GM19193 (cell line): ENCODE data around the gene PTCD3.

Experiments
- POLR2A ChIP-seq: IDR thresholded peaks from 4 replicates; pipeline ENCODE4 v1.6.1; 2011; ENCODE audit not compliant: insufficient read depth, insufficient read length; ENCODE audit errors: extremely low read depth

Gene PTCD3

DNA sequence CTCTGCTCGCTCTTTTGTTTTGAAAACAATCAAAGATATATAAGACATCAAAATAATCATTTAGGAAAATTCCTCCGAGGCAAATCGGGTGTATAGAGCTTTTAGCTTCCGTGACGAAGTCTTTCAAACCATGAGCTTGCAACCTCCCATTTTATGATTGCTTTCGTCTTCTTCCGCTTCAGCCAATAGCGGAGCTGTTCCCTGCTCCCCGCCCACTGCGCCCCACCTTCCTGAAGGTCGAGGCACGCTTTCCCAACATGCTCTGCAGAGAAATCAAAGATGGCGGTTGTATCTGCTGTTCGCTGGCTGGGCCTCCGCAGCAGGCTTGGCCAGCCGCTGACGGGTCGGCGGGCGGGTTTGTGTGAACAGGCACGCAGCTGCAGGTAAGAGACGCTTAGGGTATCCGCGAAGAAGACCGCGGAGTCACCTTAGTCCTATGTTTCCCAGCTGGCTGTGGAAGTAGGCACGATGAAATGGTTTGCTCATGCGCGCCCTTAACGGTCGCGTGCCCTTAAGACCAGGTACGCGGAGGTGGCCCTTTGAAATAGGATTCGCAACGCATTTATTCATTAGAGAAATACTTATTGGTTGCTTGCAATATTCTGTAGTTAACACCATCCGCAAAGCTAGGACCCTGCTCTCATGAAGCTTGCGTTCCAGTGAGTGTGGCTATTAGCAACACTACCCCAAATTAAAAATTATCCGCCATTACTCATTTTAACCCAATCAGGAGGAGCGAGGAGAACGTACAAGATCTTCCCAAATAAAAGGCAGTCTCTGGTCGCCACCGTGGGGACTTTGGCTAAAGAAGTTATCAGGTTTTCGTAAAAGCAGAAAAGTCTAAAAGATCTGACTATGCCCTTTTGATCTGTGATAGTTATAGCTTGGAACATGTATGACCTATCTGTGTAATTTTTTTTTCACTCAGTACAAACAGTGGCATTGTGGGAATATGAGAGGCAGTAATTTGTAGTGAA lies at the start of gene PTCD3:
TSS of gene PTCD3 (plus strand) at position 267 of the 977 bp plus-strand sequence. CDS start at position 280, 13 bp downstream.
- TF ChIP-seq POLR2A, result peak; percentile 97

DNA sequence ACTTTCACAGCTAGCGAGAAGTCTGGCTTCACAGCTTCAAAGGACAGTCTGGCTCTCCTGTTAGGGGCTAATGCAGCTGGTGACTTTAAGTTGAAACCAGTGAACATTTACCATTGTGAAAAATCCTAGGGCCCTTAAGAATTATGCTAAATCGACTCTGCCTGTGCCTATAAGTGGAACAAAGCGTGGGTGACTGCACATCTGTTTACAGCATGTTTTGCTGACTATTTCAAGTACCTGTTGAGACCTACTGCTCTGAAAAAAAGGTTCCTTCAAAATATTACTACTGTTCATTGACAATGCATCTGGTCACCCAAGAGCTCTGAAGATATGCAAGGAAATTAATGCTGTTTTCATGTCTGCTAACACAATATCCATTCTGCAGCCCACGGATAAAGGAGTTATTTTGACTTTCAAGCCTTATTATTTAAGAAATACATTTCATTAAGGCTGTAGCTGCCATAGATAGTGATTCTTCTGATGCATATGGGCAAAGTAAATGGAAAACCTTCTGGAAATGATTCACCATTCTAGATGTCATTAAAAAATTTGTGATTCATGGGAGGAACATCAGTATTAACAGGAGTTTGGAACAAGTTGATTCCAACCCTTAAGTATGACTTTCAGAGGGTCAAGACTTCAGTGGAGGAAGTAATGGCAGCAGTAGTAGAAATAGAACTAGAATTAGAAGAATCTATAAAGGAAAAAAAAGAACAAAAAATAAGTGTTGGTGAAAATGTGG lies 49.3 kb upstream of the PTCD3 start:
- TF ChIP-seq POLR2A, result no peak

- TF ChIP-seq POLR2A, result no peak
Measured at GRCh38 chr2:86062043-86062442, 44.0 kb upstream of the PTCD3 start.

DNA sequence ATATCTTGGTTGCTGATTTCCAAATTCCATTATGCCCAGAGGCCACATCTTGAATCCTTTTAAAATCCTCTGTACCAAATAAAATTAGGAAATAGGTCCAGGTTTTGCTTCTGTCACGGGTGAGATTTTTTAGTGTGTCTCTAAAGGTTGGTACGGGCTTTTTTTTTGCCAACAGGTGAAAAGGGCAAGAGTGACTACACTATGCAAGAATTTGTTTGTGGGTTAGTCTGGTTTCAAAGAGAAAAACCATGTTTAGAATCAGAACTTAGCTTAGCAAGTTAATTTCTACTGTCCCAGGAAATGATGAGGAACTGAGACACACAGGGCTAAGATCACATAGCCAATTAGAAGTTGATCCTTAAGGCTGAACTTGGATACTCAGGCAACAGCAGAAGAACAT lies 42.0 kb upstream of the PTCD3 start:
- no peak for TF ChIP-seq POLR2A

GRCh38 chr2:86065512-86065911 lies 40.5 kb upstream of the PTCD3 start:
- TF ChIP-seq POLR2A, result no peak

DNA sequence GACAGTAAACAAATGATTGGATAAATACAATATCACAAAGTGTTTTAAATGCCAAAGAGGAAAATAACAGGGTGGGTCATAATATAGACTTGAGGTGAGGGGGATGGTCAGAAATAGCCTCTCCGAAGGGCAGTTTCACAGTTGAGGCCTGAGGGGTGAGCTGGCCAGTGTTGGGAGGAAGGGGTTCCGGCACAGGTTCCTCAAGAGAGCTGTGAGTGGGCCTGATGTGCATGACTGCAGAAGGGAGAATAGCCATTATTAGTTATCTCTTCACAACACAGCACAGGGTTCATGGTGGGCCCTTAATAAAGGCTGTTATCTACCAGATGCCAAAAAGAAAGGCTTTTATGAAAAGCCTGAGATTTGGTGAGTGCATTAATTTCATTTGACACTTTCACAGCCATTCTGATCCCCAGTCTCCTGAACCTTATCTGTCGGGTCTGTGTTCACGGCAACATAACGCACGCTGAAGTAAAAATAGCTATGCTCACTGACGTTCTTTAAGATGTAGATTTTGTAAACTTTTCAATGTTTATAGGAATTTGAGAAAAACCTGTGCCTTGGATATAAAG lies 39.9 kb upstream of the PTCD3 start:
- no peak for TF ChIP-seq POLR2A

- no peak for TF ChIP-seq POLR2A
Measured at GRCh38 chr2:86066915-86067314, 39.1 kb upstream of the PTCD3 start.

GRCh38 chr2:86068136-86068588 lies 37.9 kb upstream of the PTCD3 start:
- no peak for TF ChIP-seq POLR2A

- no peak for TF ChIP-seq POLR2A
Measured at GRCh38 chr2:86068648-86069047, 37.4 kb upstream of the PTCD3 start.

DNA sequence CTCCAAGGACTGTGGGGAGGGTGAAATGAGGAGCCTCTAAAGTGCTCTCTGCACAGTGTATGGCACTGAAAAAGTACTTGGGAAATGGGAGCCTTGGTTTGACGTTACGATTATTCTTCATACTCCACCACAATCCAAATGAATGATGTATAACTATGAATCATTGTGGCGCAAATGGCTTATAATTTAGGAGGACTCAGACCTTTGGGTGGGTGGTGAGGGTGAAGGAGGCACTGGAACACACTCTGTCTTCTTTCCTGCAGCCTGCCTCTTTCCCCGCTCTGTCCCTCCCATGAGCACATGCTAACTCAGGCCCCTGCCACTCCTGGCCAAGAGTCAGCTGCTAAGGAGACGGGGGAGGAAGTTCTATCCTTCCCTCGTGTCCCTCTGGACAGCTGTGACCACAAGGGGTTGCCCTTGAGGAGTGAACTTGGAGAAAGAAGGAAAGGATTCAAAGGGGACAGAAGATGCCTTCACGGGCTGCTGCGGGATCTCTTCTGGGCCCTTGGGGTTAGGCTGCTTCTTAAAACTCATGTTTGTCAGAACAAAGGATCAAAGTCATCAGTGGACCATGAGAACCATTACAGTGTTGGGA lies 36.8 kb upstream of the PTCD3 start:
- TF ChIP-seq POLR2A, result no peak

GRCh38 chr2:86069783-86070339 lies 36.2 kb upstream of the PTCD3 start:
- TF ChIP-seq POLR2A, result no peak

DNA sequence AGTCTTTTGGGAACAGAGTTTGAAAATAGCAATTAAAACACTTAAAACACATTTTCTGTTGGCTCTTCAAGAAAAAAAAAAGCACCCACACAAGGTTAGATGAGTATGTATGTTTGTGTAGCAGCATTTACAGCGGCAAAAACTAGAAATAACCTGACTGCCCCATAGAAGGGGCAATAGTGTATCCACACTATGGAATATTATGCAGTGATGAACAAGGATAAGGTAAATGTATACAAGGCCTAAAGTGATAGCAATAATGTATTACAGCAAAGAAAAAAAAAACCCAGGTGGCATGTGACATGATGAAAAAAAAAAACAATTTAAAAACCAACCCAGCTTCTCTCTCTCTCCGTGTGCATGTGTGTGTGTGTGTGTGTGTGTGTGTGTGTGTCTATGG lies 35.2 kb upstream of the PTCD3 start:
- no peak for TF ChIP-seq POLR2A

- no peak for TF ChIP-seq POLR2A
Measured at GRCh38 chr2:86072271-86072858, 33.7 kb upstream of the PTCD3 start.

DNA sequence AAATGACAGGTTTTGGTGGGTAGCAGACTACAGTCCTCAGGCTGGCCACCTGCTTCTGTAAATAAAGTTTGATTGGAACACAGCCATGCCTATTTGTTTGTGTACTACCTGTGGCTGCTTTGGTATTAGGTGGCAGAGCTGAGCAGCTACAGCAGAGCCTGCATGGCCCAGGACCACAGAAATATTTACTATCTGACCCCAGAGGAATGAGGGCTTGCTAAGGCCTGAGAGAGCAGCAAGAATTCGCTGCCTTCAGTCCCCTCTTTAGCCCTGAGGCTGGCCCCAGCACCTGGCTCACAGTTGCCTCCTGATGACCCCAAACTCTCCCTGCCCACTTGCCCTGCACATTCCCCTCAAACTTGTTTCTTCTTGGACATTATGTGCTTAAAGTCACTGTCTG lies 32.8 kb upstream of the PTCD3 start:
- TF ChIP-seq POLR2A, result no peak
